OCI-M1 (cell line): ENCODE results near the gene PROSER3.
"Not testable (repeated sequence)": the region's sequence is repeated elsewhere in the genome, so short reads cannot be mapped to it uniquely, and the experiment has no call there.

Experiments
- DNase-seq: peaks from one replicate; lab custom pipeline; 2025; lab: John Stamatoyannopoulos, UW

The PROSER3 gene

GRCh38 chr19:35754370-35755130, 3.4 kb upstream of the PROSER3 start:
- no peak for DNase-seq

GRCh38 chr19:35755131-35755549, 2.8 kb upstream of the PROSER3 start:
- DNase-seq: no peak

- no peak for DNase-seq
These were observed 2.2 kb upstream of the PROSER3 start for GRCh38 chr19:35755550-35756376.

GRCh38 chr19:35756377-35757230, 1.4 kb upstream of the PROSER3 start, which contains the start of gene HSPB6:
Gene HSPB6, minus strand, starts transcription at chr19:35757029. Its CDS starts 21 bp downstream, at chr19:35757008.
- DNase-seq: no peak

GRCh38 chr19:35757231-35757748, 686 bp upstream of the PROSER3 start:
- no peak for DNase-seq

- no peak for DNase-seq
These were observed 1.7 kb downstream of the PROSER3 start for GRCh38 chr19:35759697-35760096.

- no peak for DNase-seq
These were observed 2.9 kb downstream of the PROSER3 start for GRCh38 chr19:35760711-35761349.

GRCh38 chr19:35764432-35765315, 6.7 kb downstream of the PROSER3 start:
- no peak for DNase-seq

- DNase-seq: no peak
These were observed 8.7 kb downstream of the PROSER3 start for GRCh38 chr19:35766571-35767104.

GRCh38 chr19:35767288-35768081, 9.5 kb downstream of the PROSER3 start:
- no peak for DNase-seq

GRCh38 chr19:35768082-35768421, 10.1 kb downstream of the PROSER3 start:
- no peak for DNase-seq

- not testable (repeated sequence) for DNase-seq
These were observed 14.4 kb downstream of the PROSER3 start for GRCh38 chr19:35772362-35772761.

- peak; percentile 27 for DNase-seq
These were observed 15.2 kb downstream of the PROSER3 start for GRCh38 chr19:35773020-35773806.

GRCh38 chr19:35774274-35775045, 16.5 kb downstream of the PROSER3 start:
- no peak for DNase-seq

GRCh38 chr19:35775046-35775297, 17.0 kb downstream of the PROSER3 start:
- DNase-seq: no peak

GRCh38 chr19:35775298-35776101, 17.5 kb downstream of the PROSER3 start, which contains the start of gene ARHGAP33:
Gene ARHGAP33, plus strand, starts transcription at chr19:35775564. Its CDS starts 95 bp downstream, at chr19:35775659.
- DNase-seq: peak; percentile 99
